ENCODE results near the gene SDR42E1. TPM values are rescaled to one million over a fixed set of nuclear protein-coding genes. Genes with fewer than 3 reads are reported as not detected.

The SDR42E1 gene
- total and polyA plus RNA-seq, 2 of the 8 experiments (the other 6 are each of a cell fraction or from before 2014, with no cell fraction given), result 0.03 TPM; not detected in 1

DNA sequence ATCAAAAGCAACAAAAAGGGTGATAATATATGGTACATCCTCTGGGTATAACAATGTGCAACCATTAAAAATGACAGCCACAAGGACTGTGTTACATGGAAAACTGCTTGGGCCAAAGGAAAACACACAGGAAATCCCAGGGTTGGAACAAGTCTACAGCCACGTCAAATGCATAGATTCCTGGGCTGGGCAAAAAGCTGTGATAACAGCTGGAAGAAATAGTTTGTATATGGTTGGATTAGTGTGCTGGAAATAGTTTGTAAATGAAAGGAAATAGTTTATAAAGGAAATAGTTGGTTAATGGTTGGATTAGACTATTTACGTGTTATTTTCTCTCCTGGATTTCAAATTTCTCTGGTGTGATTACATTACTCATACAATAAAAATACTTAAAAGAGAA, 26.4 kb upstream of the SDR42E1 start:
- Histone ChIP-seq H3K4me1 (replicated peaks in 1 of 4; ENCODE audit: control insufficient read depth in 3 of 4, insufficient read depth in 4 of 4, low read length in 3 of 4) (no peaks in the 10 kb centered on the region; a peak in 1 of 7 replicates), H4K91ac (replicated peaks; ENCODE audit: insufficient read length, low read length) (no peak overlapping the region), H2BK5ac (ENCODE audit: low read depth, low read length) (no peak overlapping the region), H3K27ac (ENCODE audit: low read depth, low read length) (no peak overlapping the region), H2BK12ac (ENCODE audit: low read depth, low read length) (no peak overlapping the region), H3K4me2 (ENCODE audit: insufficient read depth in 1 of 2, low read depth in 2 of 2, low read length in 2 of 2) (no peak overlapping the region), H2AK5ac (ENCODE audit: low read depth, low read length) (no peak overlapping the region), H3K23ac (ENCODE audit: insufficient read length) (no peak overlapping the region), H3K9me3 (ENCODE audit: insufficient read depth in 2 of 2, low read depth in 1 of 2, low read length in 1 of 2) (no peaks in the 10 kb centered on the region), H2BK20ac (ENCODE audit: low read length) (no peak overlapping the region), H3K18ac (ENCODE audit: extremely low read depth, low read length) (no peak overlapping the region), H3K14ac (ENCODE audit: insufficient read length) (no peak overlapping the region), H2AFZ (ENCODE audit: low read length) (no peak overlapping the region), H3K56ac (replicated peaks; ENCODE audit: insufficient read length, low read depth, low read length) (no peak overlapping the region), H3K23me2 (ENCODE audit: low read depth, low read length) (no peaks in the 10 kb centered on the region; the same call in 1 of the 2 replicates), H2BK120ac (replicated peaks; ENCODE audit: low read depth, low read length) (no peak overlapping the region), H4K20me1 (replicated peaks in 1 of 2; ENCODE audit: control insufficient read depth in 1 of 2, insufficient read depth in 2 of 2, low read length in 2 of 2) (no peaks in the 10 kb centered on the region), H4K5ac (ENCODE audit: insufficient read length, low read depth, low read length) (no peak overlapping the region), H3K9ac (replicated peaks in 1 of 4; ENCODE audit: extremely low read depth in 1 of 4, low read depth in 3 of 4, low read length in 3 of 4) (no peak overlapping the region), H4K8ac (ENCODE audit: extremely low read depth, insufficient read depth, low read length) (no peak overlapping the region), H3K79me1 (ENCODE audit: low read depth, low read length) (no peaks in the 10 kb centered on the region), H3K79me2 (ENCODE audit: control insufficient read depth in 1 of 2, insufficient read depth in 2 of 2, low read length in 2 of 2) (no peaks in the 10 kb centered on the region), H3K27me3 (replicated peaks in 1 of 4; ENCODE audit: control insufficient read depth in 3 of 4, extremely low read depth in 1 of 4, insufficient read depth in 3 of 4, low read length in 3 of 4) (no peaks in the 10 kb centered on the region), H2BK15ac (ENCODE audit: low read length) (no peak overlapping the region), H3K4ac (replicated peaks; ENCODE audit: insufficient read length, low read depth, low read length) (no peak overlapping the region), H3K36me3 (ENCODE audit: control insufficient read depth in 2 of 4, insufficient read depth in 4 of 4, low read length in 3 of 4) (no peaks in the 10 kb centered on the region), H3K4me3 (ENCODE audit: extremely low read depth in 1 of 4, insufficient read depth in 2 of 4, low read depth in 3 of 4, low read length in 4 of 4) (no peak overlapping the region)
- DNase-seq (ENCODE audit: low read depth in 1 of 2, low spot score in 2 of 2), result no peak
- CTCF ChIA-PET (ENCODE audit: partially characterized antibody), result interaction anchor here (0.9 kb wide), 1 partner anchor 97 kb away, joined by 3 read pairs; no protein-coding TSS in a partner anchor
- FAIRE-seq, result no peak
- POLR2A ChIA-PET (ENCODE audit: partially characterized antibody), result no interaction called here
- WGBS, 2 experiments (ENCODE audit: extremely low coverage in 1 of 2, insufficient coverage in 1 of 2, insufficient read length in 1 of 2, insufficient replicate concordance in 2 of 2, low coverage in 1 of 2, low lambda C conversion rate in 2 of 2, missing lambda C conversion rate in 1 of 2), result 92 to 100% methylated on average over 1 to 2 of the region's 2 CpGs
- TF ChIP-seq GTF2F1 (IDR thresholded peaks at IDR 0.05; ENCODE audit: borderline replicate concordance, low read depth, low read length) (no peak), YY1 (IDR thresholded peaks at IDR 0.05; ENCODE audit: low read depth, low read length) (no peak), SIRT6 (IDR thresholded peaks at IDR 0.05; ENCODE audit: low read length) (no peak), GABPA (IDR thresholded peaks at IDR 0.05; ENCODE audit: borderline replicate concordance, insufficient read depth, low read length) (no peak), CHD1 (IDR thresholded peaks at IDR 0.05; ENCODE audit: low read depth, low read length) (no peak), TCF12 (IDR thresholded peaks at IDR 0.05; ENCODE audit: low read depth, low read length) (no peak), EZH2 (IDR thresholded peaks at IDR 0.05; ENCODE audit: low read depth, low read length, severe bottlenecking) (no peak), RAD21 (IDR thresholded peaks at IDR 0.05 in 1 of 2, conservative IDR thresholded peaks at IDR 0.05 in 1 of 2; ENCODE audit: low read depth in 2 of 2, low read length in 2 of 2) (no peak), MAFK (IDR thresholded peaks at IDR 0.05; ENCODE audit: low read depth, low read length) (no peak), RFX5 (IDR thresholded peaks at IDR 0.05; ENCODE audit: borderline replicate concordance, low read depth, low read length) (no peak), SP1 (IDR thresholded peaks at IDR 0.05; ENCODE audit: low read depth, low read length) (no peak)
- TF ChIP-seq, protein P1, sequence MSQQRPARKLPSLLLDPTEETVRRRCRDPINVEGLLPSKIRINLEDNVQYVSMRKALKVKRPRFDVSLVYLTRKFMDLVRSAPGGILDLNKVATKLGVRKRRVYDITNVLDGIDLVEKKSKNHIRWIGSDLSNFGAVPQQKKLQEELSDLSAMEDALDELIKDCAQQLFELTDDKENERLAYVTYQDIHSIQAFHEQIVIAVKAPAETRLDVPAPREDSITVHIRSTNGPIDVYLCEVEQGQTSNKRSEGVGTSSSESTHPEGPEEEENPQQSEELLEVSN (IDR thresholded peaks at IDR 0.05), result no peak
- TF ChIP-seq, protein P2, sequence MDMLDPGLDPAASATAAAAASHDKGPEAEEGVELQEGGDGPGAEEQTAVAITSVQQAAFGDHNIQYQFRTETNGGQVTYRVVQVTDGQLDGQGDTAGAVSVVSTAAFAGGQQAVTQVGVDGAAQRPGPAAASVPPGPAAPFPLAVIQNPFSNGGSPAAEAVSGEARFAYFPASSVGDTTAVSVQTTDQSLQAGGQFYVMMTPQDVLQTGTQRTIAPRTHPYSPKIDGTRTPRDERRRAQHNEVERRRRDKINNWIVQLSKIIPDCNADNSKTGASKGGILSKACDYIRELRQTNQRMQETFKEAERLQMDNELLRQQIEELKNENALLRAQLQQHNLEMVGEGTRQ (IDR thresholded peaks at IDR 0.05; ENCODE audit: low read length), result no peak

All from H1 (cell line).